WERI-Rb-1 (cell line): ENCODE data around the gene RWDD4.

Experiments
- DNase-seq: peaks from one replicate; pipeline ENCODE4 v3.0.0-alpha.2; 2020
- H3K27ac ChIP-seq: fragments of 250-450 bp; sonication (Bioruptor Pico); 2 replicates; pipeline ENCODE4 v1.5.1; 2020; ENCODE audit warnings: mild to moderate bottlenecking, moderate library complexity
- H3K27me3 ChIP-seq: fragments of 250-450 bp; sonication (Bioruptor Pico); 2 replicates; pipeline ENCODE4 v1.5.1; 2021; ENCODE audit warnings: mild to moderate bottlenecking, low read depth, moderate library complexity; ENCODE audit not compliant: insufficient read depth, severe bottlenecking
- H3K36me3 ChIP-seq: fragments of 250-450 bp; sonication (Bioruptor Pico); 2 replicates; pipeline ENCODE4 v1.5.1; 2020; ENCODE audit warnings: mild to moderate bottlenecking, moderate library complexity
- H3K4me3 ChIP-seq: 2 replicates; pipeline ENCODE4 v1.5.1; 2011; ENCODE audit warnings: low read depth, mild to moderate bottlenecking, control low read depth, low read length
- H3K9me3 ChIP-seq: fragments of 250-450 bp; sonication (Bioruptor Pico); 2 replicates; pipeline ENCODE4 v1.5.1; 2021; ENCODE audit warnings: mild to moderate bottlenecking, moderate library complexity; ENCODE audit not compliant: severe bottlenecking
- CTCF ChIP-seq: IDR thresholded peaks from 2 replicates; pipeline ENCODE4 v1.5.1; 2011; ENCODE audit warnings: low read depth, mild to moderate bottlenecking, control low read depth, inconsistent platforms, low read length

RWDD4 gene

GRCh38 chr4:183620421-183620820, 38.6 kb downstream of the RWDD4 start:
- Histone ChIP-seq H3K27ac (no peak overlapping the region), H3K36me3 (no peaks in the 10 kb centered on the region), H3K4me3 (no peak overlapping the region), H3K27me3 (no peaks in the 10 kb centered on the region), H3K9me3 (no peaks in the 10 kb centered on the region)
- no peak for DNase-seq
- no peak for TF ChIP-seq CTCF

GRCh38 chr4:183618681-183619080, 40.3 kb downstream of the RWDD4 start:
- DNase-seq = peak; percentile 32
- H3K36me3 ChIP-seq = no peaks in the 10 kb centered on the region

GRCh38 chr4:183617075-183617474, 41.9 kb downstream of the RWDD4 start:
- Histone ChIP-seq H3K9me3 (no peaks in the 10 kb centered on the region), H3K4me3 (no peak overlapping the region), H3K27ac (no peak overlapping the region), H3K27me3 (no peaks in the 10 kb centered on the region), H3K36me3 (no peaks in the 10 kb centered on the region)
- no peak for DNase-seq
- TF ChIP-seq CTCF = no peak

More at GRCh38 chr4:183618681-183619080, 40.3 kb downstream of the RWDD4 start:
- H3K9me3 ChIP-seq = no peaks in the 10 kb centered on the region
- no peak for TF ChIP-seq CTCF
- H3K27ac ChIP-seq = no peak overlapping the region
- no peak overlapping the region for H3K4me3 ChIP-seq
- no peaks in the 10 kb centered on the region for H3K27me3 ChIP-seq

- Histone ChIP-seq H3K4me3 (no peak overlapping the region), H3K27ac (no peak overlapping the region), H3K27me3 (no peaks in the 10 kb centered on the region), H3K9me3 (no peaks in the 10 kb centered on the region), H3K36me3 (no peaks in the 10 kb centered on the region)
- DNase-seq = no peak
- TF ChIP-seq CTCF = no peak
These were observed 46.4 kb downstream of the RWDD4 start for GRCh38 chr4:183612329-183613250.

GRCh38 chr4:183611210-183611830, 47.7 kb downstream of the RWDD4 start:
- no peak for DNase-seq
- Histone ChIP-seq H3K27ac (no peak overlapping the region), H3K27me3 (no peaks in the 10 kb centered on the region), H3K36me3 (no peaks in the 10 kb centered on the region), H3K9me3 (no peaks in the 10 kb centered on the region), H3K4me3 (no peak overlapping the region)
- TF ChIP-seq CTCF = no peak
